Measurements from ENCODE around the gene BEAN1.

Gene BEAN1

DNA sequence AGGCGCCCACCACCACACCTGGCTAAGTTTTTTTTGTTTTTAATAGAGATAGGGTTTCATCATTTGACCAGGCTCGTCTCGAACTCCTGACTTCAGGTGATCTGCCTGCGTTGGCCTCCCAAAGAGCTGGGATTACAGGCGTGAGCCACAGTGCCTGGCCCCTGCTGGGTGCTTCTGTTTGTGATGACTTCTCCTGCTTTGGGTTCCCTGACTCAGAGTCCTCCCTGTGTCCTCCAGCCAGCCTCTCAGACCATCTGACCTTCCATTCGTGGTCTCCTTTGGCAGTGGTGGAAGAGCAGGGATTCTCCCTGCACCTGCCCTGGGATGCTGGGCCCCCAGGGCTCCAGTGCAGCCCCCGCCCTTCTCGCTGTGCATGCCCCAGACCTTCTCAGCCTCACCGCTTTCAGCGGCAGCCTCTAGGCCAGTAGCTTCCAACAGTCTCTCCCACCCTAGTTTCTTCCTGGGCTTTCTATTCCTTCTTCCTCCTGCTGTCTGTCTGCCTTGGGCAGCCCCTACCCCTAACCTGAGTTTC lies 13.2 kb downstream of the BEAN1 start:
- no peak for DNase-seq (ENCODE audit: extremely low read depth, low read depth)
- H3K4me3 ChIP-seq (replicated peaks; ENCODE audit: low read depth, low read length), result no peak overlapping the region
- TF ChIP-seq, protein P1, sequence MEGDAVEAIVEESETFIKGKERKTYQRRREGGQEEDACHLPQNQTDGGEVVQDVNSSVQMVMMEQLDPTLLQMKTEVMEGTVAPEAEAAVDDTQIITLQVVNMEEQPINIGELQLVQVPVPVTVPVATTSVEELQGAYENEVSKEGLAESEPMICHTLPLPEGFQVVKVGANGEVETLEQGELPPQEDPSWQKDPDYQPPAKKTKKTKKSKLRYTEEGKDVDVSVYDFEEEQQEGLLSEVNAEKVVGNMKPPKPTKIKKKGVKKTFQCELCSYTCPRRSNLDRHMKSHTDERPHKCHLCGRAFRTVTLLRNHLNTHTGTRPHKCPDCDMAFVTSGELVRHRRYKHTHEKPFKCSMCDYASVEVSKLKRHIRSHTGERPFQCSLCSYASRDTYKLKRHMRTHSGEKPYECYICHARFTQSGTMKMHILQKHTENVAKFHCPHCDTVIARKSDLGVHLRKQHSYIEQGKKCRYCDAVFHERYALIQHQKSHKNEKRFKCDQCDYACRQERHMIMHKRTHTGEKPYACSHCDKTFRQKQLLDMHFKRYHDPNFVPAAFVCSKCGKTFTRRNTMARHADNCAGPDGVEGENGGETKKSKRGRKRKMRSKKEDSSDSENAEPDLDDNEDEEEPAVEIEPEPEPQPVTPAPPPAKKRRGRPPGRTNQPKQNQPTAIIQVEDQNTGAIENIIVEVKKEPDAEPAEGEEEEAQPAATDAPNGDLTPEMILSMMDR (IDR thresholded peaks at IDR 0.05; ENCODE audit: low read depth, low read length, missing control alignments), result no peak

DNA sequence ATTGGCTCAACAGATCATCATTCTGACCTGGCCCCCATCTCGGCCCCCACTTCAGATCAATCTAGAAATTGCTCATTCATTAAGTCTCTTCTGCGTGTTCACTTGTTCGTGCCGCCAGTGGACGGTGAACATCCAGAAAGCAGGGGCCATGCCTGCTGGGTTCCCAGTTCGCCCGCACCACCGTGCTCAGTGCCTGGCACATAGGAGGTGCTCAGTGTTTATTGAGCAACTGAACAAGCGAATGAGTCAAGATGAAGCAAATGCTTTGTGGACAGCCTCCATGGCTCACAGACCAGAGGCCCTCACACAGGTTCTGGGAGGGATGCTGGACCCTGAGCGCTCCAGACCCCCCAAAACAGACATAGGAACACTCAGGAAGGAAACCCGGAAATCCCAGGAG lies 13.9 kb downstream of the BEAN1 start:
- TF ChIP-seq, protein P1 (IDR thresholded peaks at IDR 0.05; ENCODE audit: low read depth, low read length, missing control alignments), result no peak
- no peak overlapping the region for H3K4me3 ChIP-seq (replicated peaks; ENCODE audit: low read depth, low read length)
- DNase-seq (ENCODE audit: extremely low read depth, low read depth), result no peak

DNA sequence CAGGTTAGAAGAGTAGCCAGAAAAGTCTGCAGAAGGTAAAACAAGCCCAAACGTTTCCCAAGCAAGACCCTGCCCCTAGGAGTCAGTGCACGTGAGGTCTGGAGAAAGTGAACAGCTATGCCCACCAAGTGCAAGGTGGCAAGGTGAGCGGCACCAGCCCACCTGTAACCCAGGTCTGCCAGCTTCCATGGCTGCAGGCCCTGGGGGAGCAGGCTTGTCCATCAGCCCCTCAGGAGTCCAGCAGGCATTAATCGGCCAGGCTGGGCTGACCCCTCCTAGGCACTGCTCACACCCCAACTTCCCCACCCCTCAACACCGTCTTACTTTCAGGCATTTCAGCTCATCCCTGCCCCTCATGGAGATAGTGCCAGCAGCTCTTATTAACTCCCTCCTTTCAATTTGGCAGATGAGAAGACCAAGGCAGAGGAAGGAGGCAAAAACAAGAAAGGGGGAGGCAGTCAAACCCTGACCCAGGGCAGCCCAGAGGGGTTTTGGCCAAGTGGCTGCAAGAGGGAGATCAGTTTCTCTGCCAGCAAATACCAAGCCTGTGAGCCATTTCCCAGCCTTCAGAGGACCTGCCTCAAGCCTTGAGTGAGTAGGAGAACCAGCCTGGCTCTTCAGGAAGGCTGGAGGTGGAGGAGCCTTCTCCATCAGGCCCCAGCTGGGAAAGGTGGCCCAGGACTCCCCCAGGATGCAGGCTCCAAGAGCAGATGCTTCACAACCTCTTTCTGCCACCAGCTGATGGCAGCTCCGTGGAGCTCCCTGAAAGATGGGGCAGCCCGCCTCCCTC lies 14.7 kb downstream of the BEAN1 start:
- DNase-seq (ENCODE audit: extremely low read depth, low read depth), result no peak
- H3K4me3 ChIP-seq (replicated peaks; ENCODE audit: low read depth, low read length), result no peak overlapping the region
- TF ChIP-seq, protein P1 (IDR thresholded peaks at IDR 0.05; ENCODE audit: low read depth, low read length, missing control alignments), result no peak

DNA sequence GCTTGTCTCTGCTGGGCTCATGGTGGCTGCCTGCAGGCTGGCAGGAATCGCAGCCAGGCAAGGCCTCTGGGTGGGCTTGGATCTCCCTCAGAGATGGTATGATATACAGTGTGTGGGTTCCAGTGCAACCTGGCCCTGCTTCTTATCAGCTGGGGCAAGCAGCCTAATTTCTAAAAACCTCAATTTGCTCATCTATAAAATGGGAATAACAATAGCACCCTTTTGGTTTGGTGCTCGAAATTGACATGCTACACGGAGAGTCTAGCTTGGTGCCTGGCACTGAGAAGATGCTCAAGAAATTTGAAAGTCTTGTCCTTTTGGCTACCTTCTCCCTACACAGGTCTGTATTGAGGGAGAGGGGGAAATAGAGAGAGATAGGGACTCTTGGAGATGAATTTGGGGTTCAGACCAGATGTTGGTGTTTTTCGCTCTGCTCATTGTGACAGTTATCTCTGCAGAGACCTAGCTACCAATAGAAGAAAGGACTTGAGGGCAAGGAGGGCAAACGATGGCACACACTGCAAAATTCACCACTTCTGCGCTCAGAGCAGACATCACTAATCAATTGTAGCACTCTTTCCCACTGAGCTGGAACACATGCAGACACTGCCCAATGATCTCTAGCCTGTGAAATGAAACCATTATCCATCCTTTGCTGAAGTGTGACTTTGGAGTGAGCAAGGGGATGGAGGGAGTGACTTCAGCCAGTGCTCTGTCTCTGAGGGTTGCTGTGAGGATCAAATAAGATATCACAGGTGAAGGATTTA lies 15.6 kb downstream of the BEAN1 start:
- TF ChIP-seq, protein P1 (IDR thresholded peaks at IDR 0.05; ENCODE audit: low read depth, low read length, missing control alignments), result no peak
- no peak overlapping the region for H3K4me3 ChIP-seq (replicated peaks; ENCODE audit: low read depth, low read length)
- DNase-seq (ENCODE audit: extremely low read depth, low read depth), result no peak

DNA sequence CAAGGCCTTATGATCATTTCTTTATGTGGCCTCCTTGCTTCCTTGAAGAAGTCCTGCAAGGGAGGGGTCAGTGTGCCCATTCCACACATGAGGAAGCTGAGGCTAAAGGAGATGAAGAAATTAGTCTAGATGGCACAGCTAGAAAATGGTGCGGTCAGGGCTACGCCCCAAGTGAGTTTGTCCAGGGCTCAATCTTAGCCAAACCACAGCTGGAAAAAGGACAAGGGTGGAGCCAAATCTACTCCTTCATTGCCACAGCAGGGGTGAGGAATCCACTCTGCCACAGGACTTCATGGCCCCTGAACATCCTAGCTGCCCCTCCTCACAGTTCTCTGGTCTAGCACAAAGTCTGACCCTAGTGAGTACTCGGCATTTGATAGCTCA lies 16.2 kb downstream of the BEAN1 start:
- DNase-seq (ENCODE audit: extremely low read depth, low read depth), result no peak
- H3K4me3 ChIP-seq (replicated peaks; ENCODE audit: low read depth, low read length), result no peak overlapping the region
- TF ChIP-seq, protein P1 (IDR thresholded peaks at IDR 0.05; ENCODE audit: low read depth, low read length, missing control alignments), result no peak

DNA sequence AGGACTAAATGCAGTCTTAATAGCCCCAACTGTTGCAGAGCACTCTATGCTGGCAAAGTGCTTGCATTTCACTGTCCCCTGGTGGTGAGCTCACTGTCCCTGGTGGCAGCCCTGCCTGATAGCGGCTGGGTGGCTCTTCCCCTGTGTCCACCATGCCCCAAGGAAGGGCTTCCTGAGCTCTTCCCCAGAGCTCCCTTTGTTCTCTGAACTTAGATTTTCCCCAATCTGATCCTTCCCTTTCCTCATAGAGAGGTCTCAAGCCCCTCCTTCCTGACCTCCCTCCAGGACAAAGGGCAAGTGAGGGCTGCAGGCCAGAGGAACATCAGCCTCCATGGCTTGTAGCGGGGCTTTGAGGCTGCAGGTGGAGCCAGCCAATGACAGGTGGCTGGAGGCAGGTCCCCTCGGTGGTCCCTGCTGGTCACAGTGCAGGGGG lies 17.0 kb downstream of the BEAN1 start:
- TF ChIP-seq, protein P1 (IDR thresholded peaks at IDR 0.05; ENCODE audit: low read depth, low read length, missing control alignments), result peak; percentile 13
- H3K4me3 ChIP-seq (replicated peaks; ENCODE audit: low read depth, low read length), result no peak overlapping the region
- no peak for DNase-seq (ENCODE audit: extremely low read depth, low read depth)

All from HFF-Myc (cell line).